DMS79 (cell line): ENCODE results near the gene LIN28B.
A peak's percentile ranks its signal among the peaks of the same experiment; 100 is the strongest.
"Not testable (repeated sequence)": the region's sequence is repeated elsewhere in the genome, so short reads cannot be mapped to it uniquely, and the experiment has no call there.

ENCODE experiments used
- DNase-seq: peaks from one replicate; lab custom pipeline; 2025; lab: John Stamatoyannopoulos, UW

Gene LIN28B

DNA sequence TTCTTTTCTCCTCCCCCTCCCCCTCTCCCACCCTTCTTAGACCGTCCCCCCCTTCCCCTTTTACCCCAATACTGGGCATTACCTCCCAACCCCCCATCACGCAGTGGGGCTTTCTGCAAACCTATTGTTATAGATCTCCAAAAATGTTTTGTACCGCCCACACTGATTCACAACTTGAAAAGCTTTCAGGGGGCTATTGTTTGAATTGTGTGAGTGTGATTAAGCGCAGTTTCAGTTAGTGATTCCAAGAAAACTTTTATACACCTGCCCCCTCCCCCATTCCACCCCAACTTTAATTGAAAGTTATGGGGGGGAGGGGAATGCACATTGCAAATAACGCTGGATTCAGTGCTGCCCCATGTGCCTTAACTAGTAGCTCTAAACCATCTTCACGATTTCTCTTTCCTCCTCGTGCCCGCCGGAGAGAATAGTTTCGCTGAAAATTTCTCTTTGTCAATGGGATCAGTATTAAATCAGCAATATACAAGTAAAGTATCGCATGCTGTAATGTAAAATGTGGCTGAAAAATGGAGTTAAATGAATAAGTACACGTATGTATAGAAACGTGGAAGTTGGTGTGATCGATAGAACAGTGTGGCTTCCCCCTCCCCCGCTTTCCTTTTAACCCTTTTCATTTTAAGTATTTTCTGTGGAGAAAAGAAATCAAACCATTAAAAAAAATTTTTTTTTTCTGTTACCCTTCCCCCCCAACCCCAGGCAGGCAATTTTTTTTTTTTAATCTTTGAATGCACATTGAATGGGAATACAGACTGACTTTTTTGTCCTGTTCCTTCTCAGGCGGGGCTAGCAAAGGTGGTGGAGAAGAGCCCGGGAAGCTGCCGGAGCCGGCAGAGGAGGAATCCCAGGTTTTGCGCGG lies 632 bp downstream of the LIN28B start:
- no peak for DNase-seq

DNA sequence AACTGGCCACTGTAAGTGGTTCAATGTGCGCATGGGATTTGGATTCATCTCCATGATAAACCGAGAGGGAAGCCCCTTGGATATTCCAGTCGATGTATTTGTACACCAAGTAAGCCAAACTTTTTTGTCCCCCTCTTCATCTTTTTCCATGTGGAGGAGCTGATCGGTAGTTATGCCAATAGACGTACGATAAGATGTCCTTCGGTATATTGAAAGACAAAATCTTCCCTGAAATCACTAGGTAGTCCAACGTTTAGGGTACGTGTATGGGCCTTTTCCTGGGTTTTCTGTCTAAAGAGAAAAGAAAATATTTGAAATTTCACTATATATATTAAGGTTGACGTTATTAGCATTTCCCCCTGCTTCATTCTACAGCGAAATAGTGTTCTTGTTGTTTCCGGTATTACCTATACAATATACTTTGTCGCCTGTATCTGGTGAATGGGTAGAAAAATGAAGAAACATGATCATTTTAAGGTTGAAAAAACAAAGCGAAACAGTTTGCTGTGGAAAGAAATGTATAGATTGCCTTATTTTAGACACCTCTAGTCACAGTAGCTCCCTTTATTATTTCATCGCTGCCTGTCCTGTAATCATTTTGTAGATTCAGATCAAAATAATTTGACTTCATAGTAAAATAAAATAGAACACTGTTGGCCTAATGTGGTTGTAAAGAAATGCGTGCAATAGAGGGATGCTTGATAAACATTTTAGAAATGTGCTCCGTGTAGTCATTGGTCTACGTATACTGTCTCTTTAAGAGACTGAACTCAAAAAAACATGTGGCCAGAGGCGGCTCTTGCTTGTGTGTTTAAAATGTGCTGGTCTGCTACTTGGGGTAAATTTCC lies 1.5 kb downstream of the LIN28B start:
- DNase-seq = no peak

DNA sequence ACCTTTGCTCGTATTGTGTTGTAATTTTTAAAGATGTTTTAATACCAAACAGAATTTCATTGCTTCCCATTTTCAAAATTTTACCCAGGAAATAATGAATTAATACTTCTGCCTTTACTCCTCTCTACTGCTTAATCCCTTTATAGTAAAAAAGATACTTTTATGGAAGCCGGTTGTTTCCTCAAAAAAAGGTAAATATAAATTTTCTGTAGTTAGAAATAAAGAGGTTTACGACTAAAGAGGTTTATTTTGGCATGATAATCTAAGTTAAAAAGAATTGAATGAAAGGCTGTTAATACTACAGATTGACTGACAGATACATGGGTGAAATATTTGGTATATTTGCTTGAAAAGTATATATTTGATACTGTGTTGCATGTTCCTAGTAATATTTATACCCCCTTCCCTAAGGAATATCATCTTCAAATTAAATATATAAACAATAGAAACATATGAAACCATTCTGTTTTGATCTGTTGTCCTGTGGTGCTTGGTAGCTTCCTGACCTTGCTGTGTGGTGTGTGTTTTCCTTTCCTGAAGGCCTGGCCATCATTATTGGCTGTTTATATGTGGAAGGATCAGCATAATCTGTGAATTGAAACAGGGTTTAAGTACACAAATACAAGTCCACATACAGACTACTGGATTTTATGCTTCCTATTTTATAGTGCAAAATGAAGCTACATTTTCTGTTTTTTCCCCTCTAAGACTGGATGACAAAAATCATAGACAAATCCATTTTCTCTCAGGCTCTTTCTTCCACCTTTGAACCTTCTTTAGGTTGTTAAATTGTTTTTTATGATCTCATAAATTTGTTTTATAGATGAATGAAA lies 2.3 kb downstream of the LIN28B start:
- no peak for DNase-seq

DNA sequence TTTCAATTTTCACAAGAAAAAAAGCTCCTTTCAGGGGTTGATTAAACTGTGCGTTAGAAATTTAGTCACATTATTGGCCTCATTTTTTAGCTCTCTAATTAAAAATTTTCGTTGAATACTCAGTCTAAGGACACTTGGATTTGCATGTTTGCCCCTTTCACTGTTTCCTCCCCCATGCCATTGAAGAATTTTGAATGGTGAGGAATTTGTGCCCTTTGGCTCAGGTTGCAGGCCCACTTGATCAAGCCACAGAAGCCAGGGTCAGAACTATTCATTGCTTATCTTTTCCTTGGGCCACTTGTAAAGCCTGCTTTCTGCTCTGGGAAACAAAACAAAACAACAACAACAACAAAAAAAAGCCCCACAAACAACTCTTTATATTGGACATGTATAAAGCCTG lies 12.2 kb downstream of the LIN28B start:
- DNase-seq = no peak

DNA sequence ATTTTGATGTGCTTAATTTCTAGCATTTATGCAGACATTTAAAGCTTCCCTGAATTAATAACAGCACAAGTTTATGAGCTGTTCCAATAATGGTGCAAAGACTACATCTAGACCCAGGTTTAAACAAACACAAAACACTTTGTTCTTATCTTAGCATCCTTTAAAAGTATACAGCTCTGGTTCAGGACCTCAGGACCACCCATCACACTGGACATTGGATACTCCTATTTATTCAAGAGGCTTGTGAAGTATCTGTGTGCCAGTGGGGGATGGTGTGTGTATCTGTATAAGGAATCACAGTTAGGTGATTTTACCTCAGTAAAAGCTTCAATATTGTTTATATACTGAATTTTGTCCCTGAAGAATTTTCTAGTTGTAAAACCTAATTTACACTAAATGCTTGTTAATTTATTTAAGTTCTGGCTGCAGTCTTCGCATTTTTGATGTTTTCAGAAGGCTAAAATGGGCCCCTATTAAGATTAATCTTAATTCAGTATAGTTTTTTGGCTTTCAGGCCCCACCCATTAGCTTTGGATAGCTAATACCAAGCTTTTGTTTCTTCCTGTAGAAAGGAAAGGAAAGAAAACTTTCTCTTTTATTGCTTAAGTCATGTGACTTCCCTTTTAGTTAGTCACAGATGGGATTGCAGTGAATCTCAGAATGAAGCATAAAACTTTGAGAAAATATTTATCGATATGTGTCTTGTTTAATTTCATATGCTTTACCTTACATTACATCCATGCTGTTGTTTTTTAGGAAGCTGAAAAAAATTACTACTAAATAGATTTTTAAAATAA lies 13.1 kb downstream of the LIN28B start:
- no peak for DNase-seq

DNA sequence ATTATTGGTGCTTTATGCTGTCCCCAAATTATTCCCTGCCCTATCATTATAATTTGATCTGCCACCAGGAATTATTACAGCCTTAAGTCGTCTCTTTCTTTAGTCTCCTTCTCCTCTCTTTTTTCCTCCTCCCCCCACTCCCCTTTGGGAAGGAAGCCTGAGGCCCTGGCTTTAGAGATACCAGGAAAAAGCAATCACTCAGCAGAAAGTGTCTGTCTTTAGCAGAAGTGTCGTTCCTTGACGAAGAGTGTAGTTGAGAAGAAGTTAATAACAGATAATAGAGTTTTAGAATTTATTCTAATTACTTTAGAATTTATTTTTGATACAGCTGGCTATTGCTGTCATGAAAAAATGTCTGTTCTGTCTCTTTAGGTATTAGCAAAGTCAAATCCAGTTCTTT lies 16.5 kb downstream of the LIN28B start:
- DNase-seq = no peak

DNA sequence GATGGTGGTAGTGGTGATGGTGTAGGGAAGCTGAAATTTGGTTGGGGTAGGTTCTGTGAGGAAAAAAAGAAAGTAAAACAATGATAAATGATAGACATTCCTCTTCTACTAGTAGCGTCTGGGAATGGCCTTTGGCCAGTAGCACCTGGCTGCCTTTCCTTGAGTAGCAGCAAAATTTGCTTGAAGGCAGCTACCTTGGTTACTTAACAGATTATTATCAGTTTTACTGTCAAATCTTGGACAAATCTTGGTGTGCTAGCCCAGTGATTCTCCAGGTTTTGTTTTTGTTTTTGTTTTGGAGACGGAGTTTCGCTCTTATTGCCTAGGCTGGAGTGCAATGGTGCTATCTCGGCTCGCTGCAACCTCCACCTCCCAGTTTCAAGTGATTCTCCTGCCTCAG lies 26.4 kb downstream of the LIN28B start:
- DNase-seq = no peak

DNA sequence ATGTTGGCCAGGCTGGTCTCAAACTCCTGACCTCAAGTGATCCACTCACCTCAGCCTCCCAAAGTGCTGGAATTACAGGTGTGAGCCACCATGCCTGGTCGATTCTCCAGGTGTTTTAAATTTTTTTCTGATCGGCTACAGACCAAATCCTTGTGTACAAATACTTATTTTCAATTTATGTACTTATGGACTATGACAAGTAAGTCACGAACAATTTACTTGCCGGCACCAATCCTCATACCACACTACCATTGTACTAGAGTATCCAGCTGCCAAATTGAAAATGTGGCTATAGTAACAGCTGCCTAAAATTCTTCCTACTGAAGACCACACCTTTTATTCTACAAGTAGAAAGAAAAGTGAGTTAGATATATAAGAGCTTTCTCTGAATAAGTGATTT lies 26.9 kb downstream of the LIN28B start:
- no peak for DNase-seq

DNA sequence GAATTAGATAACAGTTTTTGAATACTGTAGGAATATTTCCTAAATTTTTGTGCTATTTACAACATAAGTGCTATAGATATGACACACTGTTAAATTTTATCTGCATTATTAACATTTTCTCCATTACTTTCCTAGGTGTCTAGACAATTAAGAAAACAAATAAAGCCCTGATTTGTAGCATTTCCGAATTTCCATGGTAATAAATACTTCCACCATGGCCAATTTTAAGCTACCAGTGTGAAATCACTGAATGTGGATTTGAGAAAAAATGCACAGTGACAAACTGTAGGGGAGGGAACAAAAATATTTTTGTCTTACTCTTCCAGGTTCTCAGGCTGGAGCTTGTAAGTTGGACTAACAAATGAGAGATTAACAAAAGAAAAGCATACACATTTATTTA lies 27.9 kb downstream of the LIN28B start:
- DNase-seq = no peak

DNA sequence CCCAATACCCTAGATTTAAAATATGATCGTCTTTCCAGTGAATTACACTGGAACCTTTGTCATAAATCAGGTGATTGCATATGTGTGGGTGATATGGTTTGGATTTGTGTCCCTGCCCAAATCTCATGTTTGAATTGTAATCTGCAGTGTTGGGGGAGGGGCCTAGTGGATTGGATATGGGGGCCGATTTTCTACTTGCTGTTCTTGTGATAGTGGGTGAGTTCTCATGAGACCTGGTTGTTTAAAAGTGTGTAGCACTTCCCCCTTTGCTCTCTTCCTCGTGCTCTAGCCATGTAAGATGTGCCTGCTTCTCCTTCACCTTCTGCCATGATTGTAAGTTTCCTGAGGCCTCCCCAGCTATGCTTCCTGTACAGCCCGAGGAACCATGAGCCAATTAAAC lies 29.0 kb downstream of the LIN28B start:
- not testable (repeated sequence) for DNase-seq

DNA sequence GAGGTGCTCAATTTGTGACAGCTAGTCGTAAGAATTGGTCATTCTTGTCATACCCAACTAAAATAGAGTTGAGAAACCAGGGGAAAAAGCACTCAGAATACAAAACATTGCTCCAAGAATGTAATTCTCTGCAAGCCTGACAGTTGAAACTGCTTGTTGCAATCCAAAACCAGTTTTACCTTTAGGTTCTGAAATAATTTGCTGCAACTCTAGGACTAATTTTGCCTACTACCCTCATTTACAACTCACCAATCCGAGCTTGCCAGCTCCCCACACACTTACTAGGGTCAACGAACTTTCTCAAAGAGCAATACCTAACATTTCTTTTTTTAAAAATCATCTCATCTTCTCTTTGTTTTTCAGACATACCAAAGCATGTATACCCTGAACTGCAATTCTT lies 29.7 kb downstream of the LIN28B start:
- DNase-seq = no peak

DNA sequence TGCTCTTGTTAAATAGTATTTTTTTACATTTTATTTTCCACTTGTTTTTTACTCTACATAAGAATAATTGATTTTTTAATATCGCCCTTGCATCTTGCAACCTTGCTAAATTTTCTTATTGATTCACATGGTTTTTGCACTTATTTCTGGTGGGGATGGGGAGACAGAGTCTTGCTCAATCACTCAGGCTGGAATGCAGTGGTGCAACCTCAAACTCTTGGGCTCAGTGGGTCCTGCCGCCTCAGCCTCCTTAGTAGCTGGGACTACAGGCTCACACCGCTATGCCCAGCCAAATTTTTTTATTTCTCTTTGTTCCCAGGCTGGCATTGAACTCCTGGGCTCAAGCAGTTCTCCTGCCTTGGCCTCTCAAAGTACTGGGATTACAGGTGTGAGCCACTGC lies 30.3 kb downstream of the LIN28B start:
- DNase-seq = no peak

DNA sequence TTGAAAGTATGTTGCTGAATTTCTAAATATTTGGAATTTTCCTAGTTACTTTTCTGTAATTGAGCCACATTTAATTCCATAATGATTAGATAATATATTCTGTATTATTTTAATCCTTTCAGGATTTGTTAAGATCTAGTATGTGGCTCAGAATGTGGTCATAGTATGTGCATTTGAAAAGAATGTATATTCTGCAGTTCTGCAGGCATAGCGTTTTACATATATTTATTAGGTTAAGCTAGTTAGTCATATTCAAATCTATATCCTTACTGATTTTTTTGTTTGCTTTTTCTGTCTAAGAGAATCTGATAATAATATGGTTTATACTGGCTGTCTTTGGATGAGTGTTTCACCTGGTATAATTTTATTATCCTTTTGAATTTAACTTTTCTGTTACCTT lies 33.2 kb downstream of the LIN28B start:
- DNase-seq = no peak

DNA sequence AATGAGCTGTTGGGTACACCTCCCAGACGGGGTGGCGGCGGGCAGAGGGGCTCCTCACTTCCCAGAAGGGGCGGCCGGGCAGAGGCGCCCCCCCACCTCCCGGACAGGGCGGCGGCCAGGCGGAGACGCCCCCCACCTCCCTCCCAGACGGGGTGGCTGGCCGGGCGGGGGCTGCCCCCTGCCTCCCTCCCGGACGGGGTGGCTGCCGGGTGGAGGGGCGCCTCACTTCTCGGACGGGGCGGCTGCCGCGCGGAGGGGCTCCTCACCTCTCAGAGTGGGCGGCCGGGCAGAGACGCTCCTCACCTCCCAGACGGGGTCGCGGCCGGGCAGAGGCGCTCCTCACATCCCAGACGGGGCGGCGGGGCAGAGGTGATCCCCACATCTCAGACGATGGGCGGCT lies 34.2 kb downstream of the LIN28B start:
- not testable (repeated sequence) for DNase-seq

DNA sequence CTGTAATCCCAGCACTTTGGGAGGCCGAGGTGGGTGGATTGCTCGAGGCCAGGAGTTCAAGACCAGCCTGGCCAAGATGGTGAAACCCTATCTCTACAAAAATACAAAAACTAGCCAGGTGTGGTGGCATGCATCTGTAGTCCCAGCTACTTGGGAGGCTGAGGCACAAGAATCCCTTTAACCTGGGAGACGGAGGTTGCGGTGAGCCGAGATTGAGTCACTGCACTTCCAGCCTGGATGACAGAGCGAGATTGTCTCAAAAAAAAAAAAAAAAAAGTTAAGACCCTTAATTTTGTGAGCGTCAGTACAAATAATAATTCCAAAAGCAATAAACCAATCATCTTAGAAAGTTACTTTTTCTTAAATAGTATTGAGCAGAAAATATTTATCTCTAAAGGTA lies 36.7 kb downstream of the LIN28B start:
- not testable (repeated sequence) for DNase-seq

DNA sequence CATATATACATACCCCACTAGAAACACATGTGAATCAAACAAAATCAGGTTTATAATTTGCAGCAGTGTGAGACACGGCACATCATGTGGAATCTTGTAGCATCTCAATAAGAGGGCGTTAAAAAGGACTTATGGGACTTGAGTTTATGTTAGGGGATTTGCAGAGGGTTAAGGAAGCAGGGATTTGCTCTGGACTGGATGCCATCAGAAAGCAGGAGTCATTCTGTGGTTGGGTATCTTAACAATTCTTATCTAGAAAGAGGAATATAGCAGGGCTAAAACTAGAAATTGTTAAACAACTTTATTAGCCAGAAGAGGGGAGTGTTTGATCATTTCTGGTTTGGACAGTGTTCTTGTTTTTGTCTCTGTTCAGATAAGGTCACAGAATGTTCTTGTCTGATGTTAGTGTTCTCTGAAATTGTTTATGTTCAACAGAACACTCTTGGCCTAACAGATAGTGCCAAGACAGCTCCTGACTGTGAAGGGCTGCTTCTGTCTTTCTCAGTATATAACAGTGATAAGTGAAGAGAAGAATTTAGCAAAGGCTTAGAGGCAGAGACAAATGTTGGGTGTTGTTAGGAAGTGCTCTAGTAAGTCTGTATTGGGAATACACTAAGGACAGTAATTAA lies 39.2 kb downstream of the LIN28B start:
- no peak for DNase-seq

DNA sequence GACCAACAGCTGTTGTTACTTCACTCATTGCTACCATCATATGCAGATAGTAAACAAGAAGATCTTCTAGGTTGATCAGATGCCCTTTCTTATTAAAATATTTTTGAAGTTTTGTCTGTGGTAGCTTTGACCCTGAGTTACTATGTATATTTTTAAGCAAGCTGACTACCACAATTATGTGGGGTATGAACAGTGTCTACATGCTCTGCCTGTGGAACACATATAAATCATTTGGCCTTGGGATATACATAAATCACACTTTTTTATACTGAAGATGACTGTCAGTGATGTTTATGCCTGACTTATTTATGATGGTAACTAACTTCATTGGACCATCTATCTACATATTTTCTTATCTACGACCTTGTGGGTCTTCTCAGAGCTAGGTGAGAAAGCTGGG lies 44.2 kb downstream of the LIN28B start:
- DNase-seq = no peak

DNA sequence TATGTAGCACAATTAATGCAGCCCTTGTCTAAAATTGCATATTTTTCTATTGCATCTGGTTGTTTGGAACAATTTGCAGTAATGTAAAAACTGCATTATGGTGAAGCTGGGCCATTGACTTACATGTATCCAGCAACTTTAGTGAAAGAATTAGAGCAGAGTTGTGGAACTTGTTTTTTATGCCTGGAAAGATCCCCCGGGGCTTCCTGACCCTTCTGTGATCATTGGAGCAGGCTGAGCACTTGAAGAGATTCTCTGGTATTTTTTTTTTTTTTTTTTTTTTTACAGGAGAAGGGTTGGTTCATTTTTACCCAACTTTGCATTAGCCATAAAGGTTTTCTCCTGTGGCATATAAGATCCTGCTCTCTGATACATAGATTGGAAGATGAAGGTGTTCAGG lies 45.0 kb downstream of the LIN28B start:
- peak; percentile 2 for DNase-seq

DNA sequence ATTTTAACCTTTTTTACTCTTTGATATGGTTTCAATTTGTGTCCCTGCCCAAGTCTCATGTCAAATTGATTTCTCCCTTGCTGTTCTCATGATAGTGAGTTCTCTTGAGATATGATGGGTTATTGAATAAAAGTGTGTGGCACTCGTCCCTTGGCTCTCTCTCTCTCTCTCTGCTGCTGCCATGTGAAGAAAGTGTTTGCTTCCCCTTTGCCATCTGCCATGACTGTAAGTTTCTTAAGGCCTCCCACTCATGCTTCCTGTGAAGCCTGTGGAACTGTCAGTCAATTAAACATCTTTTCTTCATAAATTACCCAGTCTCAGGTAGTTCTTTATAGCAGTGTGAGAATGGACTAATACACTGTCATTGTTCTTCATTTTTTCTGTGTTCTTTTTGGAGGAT lies 48.5 kb downstream of the LIN28B start:
- no peak for DNase-seq

DNA sequence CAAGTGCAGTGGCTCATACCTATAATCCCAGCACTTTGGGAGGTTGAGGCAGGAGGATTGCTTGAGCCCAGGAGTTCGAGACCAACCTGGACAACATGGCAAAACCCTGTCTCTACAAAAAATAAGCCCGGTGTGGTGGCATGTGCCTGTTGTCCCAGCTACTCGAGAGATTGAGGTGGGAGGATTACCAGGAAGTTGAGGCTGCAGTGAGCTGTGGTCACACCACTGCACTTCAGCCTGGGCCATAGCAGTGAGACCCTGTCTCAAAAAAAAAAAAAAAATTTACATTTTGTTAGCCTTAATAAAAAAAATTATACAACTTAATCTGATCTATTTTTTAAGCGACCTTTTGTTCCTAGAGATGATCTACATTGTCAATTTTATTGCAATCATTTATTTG lies 56.6 kb downstream of the LIN28B start:
- DNase-seq = not testable (repeated sequence)

DNA sequence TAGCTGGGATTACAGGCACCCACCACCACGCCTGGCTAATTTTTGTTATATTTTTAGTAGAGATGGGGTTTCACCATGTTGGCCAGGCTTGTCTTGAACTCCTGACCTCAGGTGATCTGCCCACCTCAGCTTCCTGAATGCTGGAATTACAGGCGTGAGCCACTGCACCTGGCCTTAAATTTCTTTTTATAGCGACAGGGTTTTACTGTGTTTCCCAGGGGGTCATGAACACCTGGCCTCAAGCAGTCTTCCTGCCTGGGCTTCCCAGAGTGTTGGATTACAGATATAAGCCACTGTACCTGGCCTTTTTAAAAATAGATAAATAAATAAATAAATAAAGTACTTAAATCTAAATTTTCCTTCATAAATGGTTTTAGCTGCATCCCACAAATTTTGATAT lies 57.5 kb downstream of the LIN28B start:
- DNase-seq = no peak
